ENCODE measurements around the gene LHX3. TPM values are rescaled to one million over a fixed set of nuclear protein-coding genes. Genes with fewer than 3 reads are reported as not detected.

The LHX3 gene
- polyA plus RNA-seq, 1 of the 3 experiments (the other 2 are of a cell fraction) = not detected

DNA sequence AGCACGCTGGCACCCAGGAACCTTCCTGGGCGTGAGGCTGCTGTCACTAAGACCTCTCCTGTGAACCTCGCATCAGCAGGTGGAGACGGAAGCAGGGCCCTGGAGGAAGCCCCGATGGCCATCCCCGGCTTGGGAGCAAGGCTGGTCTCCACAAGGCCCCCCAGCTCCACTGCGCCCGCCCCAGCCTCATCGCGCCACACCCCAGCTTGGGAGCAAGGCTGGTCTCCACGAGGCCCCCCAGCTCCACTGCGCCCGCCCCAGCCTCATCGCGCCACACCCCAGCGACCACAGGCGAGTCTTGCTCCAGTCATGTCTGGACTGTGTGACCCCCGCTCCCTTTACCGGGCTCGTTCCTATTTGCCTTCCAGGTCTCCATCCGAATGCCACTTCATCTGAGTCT, 29.7 kb upstream of the LHX3 start (continued):
- TF ChIP-seq, protein P1, sequence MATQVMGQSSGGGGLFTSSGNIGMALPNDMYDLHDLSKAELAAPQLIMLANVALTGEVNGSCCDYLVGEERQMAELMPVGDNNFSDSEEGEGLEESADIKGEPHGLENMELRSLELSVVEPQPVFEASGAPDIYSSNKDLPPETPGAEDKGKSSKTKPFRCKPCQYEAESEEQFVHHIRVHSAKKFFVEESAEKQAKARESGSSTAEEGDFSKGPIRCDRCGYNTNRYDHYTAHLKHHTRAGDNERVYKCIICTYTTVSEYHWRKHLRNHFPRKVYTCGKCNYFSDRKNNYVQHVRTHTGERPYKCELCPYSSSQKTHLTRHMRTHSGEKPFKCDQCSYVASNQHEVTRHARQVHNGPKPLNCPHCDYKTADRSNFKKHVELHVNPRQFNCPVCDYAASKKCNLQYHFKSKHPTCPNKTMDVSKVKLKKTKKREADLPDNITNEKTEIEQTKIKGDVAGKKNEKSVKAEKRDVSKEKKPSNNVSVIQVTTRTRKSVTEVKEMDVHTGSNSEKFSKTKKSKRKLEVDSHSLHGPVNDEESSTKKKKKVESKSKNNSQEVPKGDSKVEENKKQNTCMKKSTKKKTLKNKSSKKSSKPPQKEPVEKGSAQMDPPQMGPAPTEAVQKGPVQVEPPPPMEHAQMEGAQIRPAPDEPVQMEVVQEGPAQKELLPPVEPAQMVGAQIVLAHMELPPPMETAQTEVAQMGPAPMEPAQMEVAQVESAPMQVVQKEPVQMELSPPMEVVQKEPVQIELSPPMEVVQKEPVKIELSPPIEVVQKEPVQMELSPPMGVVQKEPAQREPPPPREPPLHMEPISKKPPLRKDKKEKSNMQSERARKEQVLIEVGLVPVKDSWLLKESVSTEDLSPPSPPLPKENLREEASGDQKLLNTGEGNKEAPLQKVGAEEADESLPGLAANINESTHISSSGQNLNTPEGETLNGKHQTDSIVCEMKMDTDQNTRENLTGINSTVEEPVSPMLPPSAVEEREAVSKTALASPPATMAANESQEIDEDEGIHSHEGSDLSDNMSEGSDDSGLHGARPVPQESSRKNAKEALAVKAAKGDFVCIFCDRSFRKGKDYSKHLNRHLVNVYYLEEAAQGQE (IDR thresholded peaks at IDR 0.05; ENCODE audit: low read depth, low read length) = no peak

GRCh38 chr9:136233868-136234267, 28.9 kb upstream of the LHX3 start:
- POLR2A ChIA-PET = no interaction called here

More at GRCh38 chr9:136233868-136234267, 28.9 kb upstream of the LHX3 start:
- Histone ChIP-seq H3K36me3 (replicated peaks in 1 of 2; ENCODE audit: control insufficient read depth in 1 of 2, insufficient read depth in 2 of 2, low read length in 1 of 2) (peaks cover 0 to 28% of the 10 kb centered on the region in 2 experiments), H3K4me3 (ENCODE audit: low read depth in 2 of 2, low read length in 1 of 2) (no peak overlapping the region), H3K4me2 (no peak overlapping the region), H3K79me2 (ENCODE audit: insufficient read depth) (peaks cover 3% of the 10 kb centered on the region; the same call in 1 of the 2 replicates), H3K4me1 (ENCODE audit: control insufficient read depth in 1 of 2, insufficient read depth in 2 of 2, low read depth in 1 of 2, low read length in 1 of 2) (peaks cover 0 to 6% of the 10 kb centered on the region in 2 experiments; a peak in 1 of 4 replicates), H3K27me3 (ENCODE audit: insufficient read depth) (no peaks in the 10 kb centered on the region), H3K9me2 (no peaks in the 10 kb centered on the region), H2AFZ (ENCODE audit: low read depth) (no peak overlapping the region), H3K27ac (ENCODE audit: low read depth in 2 of 2, low read length in 1 of 2) (no peak overlapping the region), H3F3A (replicated peaks; ENCODE audit: insufficient read depth) (no peaks in the 10 kb centered on the region), H3K9ac (no peak overlapping the region), H3K9me3 (no peaks in the 10 kb centered on the region), H4K20me1 (ENCODE audit: insufficient read depth) (peaks cover 35% of the 10 kb centered on the region)
- CTCF ChIA-PET = interaction anchor here (1.1 to 3.5 kb wide), 3 partner anchors 50 to 139 kb away, joined by 3 to 15 read pairs (median 3); no protein-coding TSS in a partner anchor
- no peak for DNase-seq
- no peak for TF ChIP-seq MXI1 (IDR thresholded peaks at IDR 0.05; ENCODE audit: low read depth, low read length)
- TF ChIP-seq ELF1 (IDR thresholded peaks at IDR 0.05) = no peak
- TF ChIP-seq GATA2 (CRISPR knock-in tag; IDR thresholded peaks at IDR 0.05) = no peak
- no peak for TF ChIP-seq TAF1 (IDR thresholded peaks at IDR 0.05; ENCODE audit: borderline replicate concordance, low read depth, low read length)
- TF ChIP-seq NRF1 (IDR thresholded peaks at IDR 0.05; ENCODE audit: low read depth, low read length) = no peak
- no peak for TF ChIP-seq TCF12 (IDR thresholded peaks at IDR 0.05)
- no peak for TF ChIP-seq MEF2A (IDR thresholded peaks at IDR 0.05; ENCODE audit: borderline replicate concordance, low read depth)
- TF ChIP-seq CTCF (IDR thresholded peaks at IDR 0.05) = no peak
- TF ChIP-seq, protein P2, sequence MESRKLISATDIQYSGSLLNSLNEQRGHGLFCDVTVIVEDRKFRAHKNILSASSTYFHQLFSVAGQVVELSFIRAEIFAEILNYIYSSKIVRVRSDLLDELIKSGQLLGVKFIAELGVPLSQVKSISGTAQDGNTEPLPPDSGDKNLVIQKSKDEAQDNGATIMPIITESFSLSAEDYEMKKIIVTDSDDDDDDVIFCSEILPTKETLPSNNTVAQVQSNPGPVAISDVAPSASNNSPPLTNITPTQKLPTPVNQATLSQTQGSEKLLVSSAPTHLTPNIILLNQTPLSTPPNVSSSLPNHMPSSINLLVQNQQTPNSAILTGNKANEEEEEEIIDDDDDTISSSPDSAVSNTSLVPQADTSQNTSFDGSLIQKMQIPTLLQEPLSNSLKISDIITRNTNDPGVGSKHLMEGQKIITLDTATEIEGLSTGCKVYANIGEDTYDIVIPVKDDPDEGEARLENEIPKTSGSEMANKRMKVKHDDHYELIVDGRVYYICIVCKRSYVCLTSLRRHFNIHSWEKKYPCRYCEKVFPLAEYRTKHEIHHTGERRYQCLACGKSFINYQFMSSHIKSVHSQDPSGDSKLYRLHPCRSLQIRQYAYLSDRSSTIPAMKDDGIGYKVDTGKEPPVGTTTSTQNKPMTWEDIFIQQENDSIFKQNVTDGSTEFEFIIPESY (IDR thresholded peaks at IDR 0.05; ENCODE audit: borderline replicate concordance, low read depth) = no peak
- TF ChIP-seq NFIC (IDR thresholded peaks at IDR 0.05; ENCODE audit: borderline replicate concordance) = no peak
- 97% methylated on average over 14 of the region's 14 CpGs for WGBS (ENCODE audit: low lambda C conversion rate)
